Measurements from ENCODE around the gene MAGI2. TPM values are rescaled to one million over a fixed set of nuclear protein-coding genes. Genes with fewer than 3 reads are reported as not detected.

Gene MAGI2
- total and polyA plus RNA-seq, 2 of the 13 experiments (the other 11 are each of a cell fraction or from before 2014, with no cell fraction given), result 1.5 to 3.8 TPM

GRCh38 chr7:79461660-79462059, 8.2 kb upstream of the MAGI2 start (continued):
- TF ChIP-seq ZNF644 (CRISPR knock-in tag; IDR thresholded peaks at IDR 0.05; ENCODE audit: low read depth) (no peak), ZNF274 (CRISPR knock-in tag; IDR thresholded peaks at IDR 0.05) (no peak), ZNF10 (CRISPR knock-in tag; IDR thresholded peaks at IDR 0.05; ENCODE audit: borderline replicate concordance, low read depth) (no peak), ZNF672 (CRISPR knock-in tag; IDR thresholded peaks at IDR 0.05) (no peak), GLMP (CRISPR knock-in tag; IDR thresholded peaks at IDR 0.05; ENCODE audit: borderline replicate concordance) (no peak), PCBP1 (IDR thresholded peaks at IDR 0.05; ENCODE audit: borderline replicate concordance, low read depth, low read length) (no peak), ELF3 (CRISPR knock-in tag; IDR thresholded peaks at IDR 0.05) (peak; percentile 84), JUND (CRISPR knock-in tag; IDR thresholded peaks at IDR 0.05) (peak; percentile 64), ZNF333 (CRISPR knock-in tag; IDR thresholded peaks at IDR 0.05; ENCODE audit: borderline replicate concordance) (no peak), KDM5B (CRISPR knock-in tag; IDR thresholded peaks at IDR 0.05; ENCODE audit: borderline replicate concordance) (no peak), AHR (CRISPR knock-in tag; IDR thresholded peaks at IDR 0.05) (no peak), TAF1 (CRISPR knock-in tag; IDR thresholded peaks at IDR 0.05) (no peak), TFAP4 (IDR thresholded peaks at IDR 0.05; ENCODE audit: borderline replicate concordance, low read depth) (no peak), ZNF746 (CRISPR knock-in tag; IDR thresholded peaks at IDR 0.05) (no peak), HNRNPL (IDR thresholded peaks at IDR 0.05; ENCODE audit: low read depth, low read length) (no peak), ZZZ3 (CRISPR knock-in tag; IDR thresholded peaks at IDR 0.05; ENCODE audit: borderline replicate concordance) (no peak), ZNF724P (CRISPR knock-in tag; IDR thresholded peaks at IDR 0.05; ENCODE audit: borderline replicate concordance) (no peak), MAF1 (CRISPR knock-in tag; IDR thresholded peaks at IDR 0.05; ENCODE audit: borderline replicate concordance) (no peak), SP4 (CRISPR knock-in tag; IDR thresholded peaks at IDR 0.05) (no peak), ZSCAN20 (CRISPR knock-in tag; IDR thresholded peaks at IDR 0.05; ENCODE audit: borderline replicate concordance) (no peak), MTA3 (CRISPR knock-in tag; IDR thresholded peaks at IDR 0.05) (no peak), THAP11 (CRISPR knock-in tag; IDR thresholded peaks at IDR 0.05) (no peak), MATR3 (CRISPR knock-in tag; IDR thresholded peaks at IDR 0.05) (no peak)
- TF ChIP-seq, protein P1, sequence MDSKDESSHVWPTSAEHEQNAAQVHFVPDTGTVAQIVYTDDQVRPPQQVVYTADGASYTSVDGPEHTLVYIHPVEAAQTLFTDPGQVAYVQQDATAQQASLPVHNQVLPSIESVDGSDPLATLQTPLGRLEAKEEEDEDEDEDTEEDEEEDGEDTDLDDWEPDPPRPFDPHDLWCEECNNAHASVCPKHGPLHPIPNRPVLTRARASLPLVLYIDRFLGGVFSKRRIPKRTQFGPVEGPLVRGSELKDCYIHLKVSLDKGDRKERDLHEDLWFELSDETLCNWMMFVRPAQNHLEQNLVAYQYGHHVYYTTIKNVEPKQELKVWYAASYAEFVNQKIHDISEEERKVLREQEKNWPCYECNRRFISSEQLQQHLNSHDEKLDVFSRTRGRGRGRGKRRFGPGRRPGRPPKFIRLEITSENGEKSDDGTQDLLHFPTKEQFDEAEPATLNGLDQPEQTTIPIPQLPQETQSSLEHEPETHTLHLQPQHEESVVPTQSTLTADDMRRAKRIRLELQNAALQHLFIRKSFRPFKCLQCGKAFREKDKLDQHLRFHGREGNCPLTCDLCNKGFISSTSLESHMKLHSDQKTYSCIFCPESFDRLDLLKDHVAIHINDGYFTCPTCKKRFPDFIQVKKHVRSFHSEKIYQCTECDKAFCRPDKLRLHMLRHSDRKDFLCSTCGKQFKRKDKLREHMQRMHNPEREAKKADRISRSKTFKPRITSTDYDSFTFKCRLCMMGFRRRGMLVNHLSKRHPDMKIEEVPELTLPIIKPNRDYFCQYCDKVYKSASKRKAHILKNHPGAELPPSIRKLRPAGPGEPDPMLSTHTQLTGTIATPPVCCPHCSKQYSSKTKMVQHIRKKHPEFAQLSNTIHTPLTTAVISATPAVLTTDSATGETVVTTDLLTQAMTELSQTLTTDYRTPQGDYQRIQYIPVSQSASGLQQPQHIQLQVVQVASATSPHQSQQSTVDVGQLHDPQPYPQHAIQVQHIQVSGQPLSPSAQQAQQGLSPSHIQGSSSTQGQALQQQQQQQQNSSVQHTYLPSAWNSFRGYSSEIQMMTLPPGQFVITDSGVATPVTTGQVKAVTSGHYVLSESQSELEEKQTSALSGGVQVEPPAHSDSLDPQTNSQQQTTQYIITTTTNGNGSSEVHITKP (CRISPR knock-in tag; IDR thresholded peaks at IDR 0.05; ENCODE audit: low read depth), result peak; percentile 28; the same call in 1 of the 2 replicates
